HepG2 (cell line): ENCODE results near the gene YWHAE. TPM values are rescaled to one million over a fixed set of nuclear protein-coding genes. Genes with fewer than 3 reads are reported as not detected.

ENCODE experiments used
- CREB1 ChIP-seq, 2 experiments: fragments of 450-650 bp in 1 of 2; IDR thresholded peaks; 2 replicates each; pipeline ENCODE4 v1.6.1; 2016 to 2017; ENCODE audit warnings: control low read depth in 1 of 2, mild to moderate bottlenecking in 1 of 2, missing compliant biosample characterization in 1 of 2, missing genetic modification characterization in 1 of 2
- DBP ChIP-seq: sonication (generic); formaldehyde crosslinking; IDR thresholded peaks from 2 replicates; pipeline ENCODE4 v1.4.0; 2020; ENCODE audit warnings: missing genetic modification reagents; ENCODE audit errors: not compliant biosample characterization
- DMAP1 ChIP-seq: IDR thresholded peaks from 2 replicates; pipeline ENCODE4 v1.6.1; 2016
- ERF ChIP-seq: IDR thresholded peaks from 2 replicates; pipeline ENCODE4 v1.6.1; 2018; ENCODE audit warnings: missing biosample characterization, missing genetic modification reagents
- GABPA ChIP-seq, 2 experiments: IDR thresholded peaks; 2 replicates each; pipeline ENCODE4 v1.6.1; 2011 to 2016; ENCODE audit warnings: low read depth in 2 of 2, low read length in 1 of 2, missing biosample characterization in 1 of 2, missing genetic modification characterization in 1 of 2
- HNF1B ChIP-seq: sonication (generic); formaldehyde crosslinking; IDR thresholded peaks from 2 replicates; pipeline ENCODE4 v1.5.1; 2020; ENCODE audit warnings: mild to moderate bottlenecking, moderate library complexity, missing genetic modification reagents
- HNF4G ChIP-seq, 2 experiments: sonication (generic) in 1 of 2; formaldehyde crosslinking in 1 of 2; IDR thresholded peaks; 2 replicates each; pipeline versions ENCODE4 v1.4.0 to v1.6.1; 2011 to 2020; ENCODE audit warnings: borderline replicate concordance in 2 of 2, low read depth in 2 of 2, mild to moderate bottlenecking in 2 of 2, low read length in 1 of 2, missing genetic modification reagents in 1 of 2, moderate library complexity in 1 of 2
- IRF2 ChIP-seq: IDR thresholded peaks from 2 replicates; pipeline ENCODE4 v1.6.1; 2018; ENCODE audit warnings: missing genetic modification reagents, missing compliant biosample characterization
- JUND ChIP-seq: sonication (generic); formaldehyde crosslinking; IDR thresholded peaks from 2 replicates; pipeline ENCODE4 v1.8.0; 2022; ENCODE audit warnings: mild to moderate bottlenecking, missing genetic modification reagents
- MIXL1 ChIP-seq: IDR thresholded peaks from 2 replicates; pipeline ENCODE4 v1.6.1; 2016
- NFYC ChIP-seq: IDR thresholded peaks from 2 replicates; pipeline ENCODE4 v1.6.1; 2016; ENCODE audit warnings: missing genetic modification reagents, missing compliant biosample characterization
- PHF5A ChIP-seq: IDR thresholded peaks from one replicate; pipeline ENCODE4 v1.6.1; 2018; ENCODE audit warnings: low read depth, missing genetic modification reagents; ENCODE audit not compliant: unreplicated experiment
- SALL1 ChIP-seq: sonication (generic); formaldehyde crosslinking; IDR thresholded peaks from 2 replicates; pipeline ENCODE4 v1.8.0; 2022; ENCODE audit warnings: mild to moderate bottlenecking, missing genetic modification reagents
- THRA ChIP-seq: sonication (generic); formaldehyde crosslinking; IDR thresholded peaks from 2 replicates; pipeline ENCODE4 v1.4.0; 2020; ENCODE audit warnings: missing genetic modification reagents, borderline replicate concordance
- ZNF501 ChIP-seq: sonication (generic); formaldehyde crosslinking; IDR thresholded peaks from 2 replicates; pipeline ENCODE4 v1.5.1; 2020; ENCODE audit warnings: mild to moderate bottlenecking, moderate library complexity, missing genetic modification reagents
- ZNF629 ChIP-seq: sonication (generic); formaldehyde crosslinking; conservative IDR thresholded peaks from 2 replicates; pipeline ENCODE4 v1.5.0; 2020; ENCODE audit warnings: missing genetic modification reagents
- ZNF644 ChIP-seq: IDR thresholded peaks from 2 replicates; pipeline ENCODE4 v1.6.1; 2016; ENCODE audit warnings: low read depth
- ZNF879 ChIP-seq: sonication (generic); formaldehyde crosslinking; IDR thresholded peaks from 2 replicates; pipeline ENCODE4 v1.8.1; 2023; ENCODE audit warnings: missing genetic modification reagents
- polyA plus RNA-seq, 8 experiments: library from polyadenylated mRNA; depleted of rRNA in 3 of 8; stranded (reverse) in 7 of 8; unstranded in 1 of 8; fragments of >200 nt; fragmentation: Illumina TruSeq in 4 of 8; extraction: Trizol in 4 of 8; gene quantifications; 2 replicates each; pipeline versions ENCODE4 v1.2.1 to v1.2.3, GENCODE V29; 2011 to 2016; ENCODE audit warnings: low read depth in 4 of 8, missing spikeins in 1 of 8, mixed read lengths in 1 of 8; ENCODE audit not compliant: insufficient read depth in 1 of 8
- total RNA-seq, 5 experiments: library from RNA; depleted of rRNA; stranded (reverse); fragments of >200 nt; fragmentation: Illumina TruSeq; extraction: Trizol; gene quantifications; 2 replicates each; pipeline ENCODE4 v1.2.3, GENCODE V29; 2016; ENCODE audit warnings: low read depth in 1 of 5
- TF ChIP-seq, protein P1 (sequence below): IDR thresholded peaks from 2 replicates; pipeline ENCODE4 v1.6.1; 2016
- TF ChIP-seq, protein P2 (sequence below): IDR thresholded peaks from 2 replicates; pipeline ENCODE4 v1.4.0; 2020; ENCODE audit warnings: mild to moderate bottlenecking, missing genetic modification reagents

Gene YWHAE
- total and polyA plus RNA-seq, 2 of the 13 experiments (the other 11 are each of a cell fraction or from before 2014, with no cell fraction given), result 256 to 335 TPM

DNA sequence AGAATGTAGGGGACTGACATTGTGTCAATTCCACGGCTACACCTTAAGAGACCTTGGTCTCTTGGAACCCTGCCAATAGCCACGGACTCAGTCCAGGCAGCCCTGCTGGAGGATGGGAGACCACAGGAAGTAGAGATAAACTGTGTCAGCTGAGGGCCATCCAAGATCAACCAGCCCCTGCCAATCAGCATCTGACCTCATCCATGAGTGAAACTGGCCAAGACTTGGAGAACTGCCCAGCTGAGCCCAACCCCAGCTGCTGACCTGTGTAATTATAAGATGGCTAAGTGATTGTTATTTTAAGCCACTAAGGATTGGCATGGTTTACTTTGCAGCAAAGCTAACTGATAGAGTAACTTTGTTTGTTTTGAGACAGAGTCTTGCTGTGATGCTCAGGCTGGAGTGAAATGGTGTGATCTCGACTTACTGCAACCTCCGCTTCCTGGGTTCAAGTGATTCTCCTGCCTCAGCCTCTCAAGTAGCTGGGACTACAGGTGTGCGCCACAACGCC lies 13.3 kb upstream of the YWHAE start (continued):
- TF ChIP-seq, protein P1, sequence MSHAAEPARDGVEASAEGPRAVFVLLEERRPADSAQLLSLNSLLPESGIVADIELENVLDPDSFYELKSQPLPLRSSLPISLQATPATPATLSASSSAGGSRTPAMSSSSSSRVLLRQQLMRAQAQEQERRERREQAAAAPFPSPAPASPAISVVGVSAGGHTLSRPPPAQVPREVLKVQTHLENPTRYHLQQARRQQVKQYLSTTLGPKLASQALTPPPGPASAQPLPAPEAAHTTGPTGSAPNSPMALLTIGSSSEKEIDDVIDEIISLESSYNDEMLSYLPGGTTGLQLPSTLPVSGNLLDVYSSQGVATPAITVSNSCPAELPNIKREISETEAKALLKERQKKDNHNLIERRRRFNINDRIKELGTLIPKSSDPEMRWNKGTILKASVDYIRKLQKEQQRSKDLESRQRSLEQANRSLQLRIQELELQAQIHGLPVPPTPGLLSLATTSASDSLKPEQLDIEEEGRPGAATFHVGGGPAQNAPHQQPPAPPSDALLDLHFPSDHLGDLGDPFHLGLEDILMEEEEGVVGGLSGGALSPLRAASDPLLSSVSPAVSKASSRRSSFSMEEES (CRISPR knock-in tag), result peak; percentile 60
- TF ChIP-seq JUND (CRISPR knock-in tag) (0 out of 2 replicates have a peak, but pooled peaks have one; percentile 28), HNF4G (IDR thresholded peaks at IDR 0.05; ENCODE audit: borderline replicate concordance, low read depth, low read length) (peak; percentile 30; the same call in 1 of the 2 replicates), HNF4G (CRISPR knock-in tag; IDR thresholded peaks at IDR 0.05; ENCODE audit: borderline replicate concordance, low read depth) (peak; percentile 36; the same call in 1 of the 2 replicates), SALL1 (CRISPR knock-in tag) (peak; percentile 55), THRA (CRISPR knock-in tag) (0 out of 2 replicates have a peak, but pooled peaks have one; percentile 57), MIXL1 (peak; percentile 78; the same call in 1 of the 2 replicates), ERF (CRISPR knock-in tag) (peak; percentile 38; the same call in 1 of the 2 replicates), HNF1B (0 out of 2 replicates have a peak, but pooled peaks have one; percentile 19), DMAP1 (CRISPR knock-in tag) (peak; percentile 36; the same call in 1 of the 2 replicates), ZNF629 (CRISPR knock-in tag) (peak; percentile 40), NFYC (0 out of 2 replicates have a peak, but pooled peaks have one; percentile 33), ZNF644 (CRISPR knock-in tag) (peak; percentile 60; the same call in 1 of the 2 replicates), ZNF501 (CRISPR knock-in tag) (no peak; the same call in 1 of the 2 replicates), PHF5A (CRISPR knock-in tag) (peak; percentile 56), IRF2 (CRISPR knock-in tag) (0 out of 2 replicates have a peak, but pooled peaks have one; percentile 18), DBP (CRISPR knock-in tag) (no peak), CREB1 (IDR thresholded peaks at IDR 0.05) (no peak), CREB1 (CRISPR knock-in tag; IDR thresholded peaks at IDR 0.05) (peak; percentile 70), GABPA (IDR thresholded peaks at IDR 0.05; ENCODE audit: low read depth, low read length) (no peak), GABPA (CRISPR knock-in tag; IDR thresholded peaks at IDR 0.05; ENCODE audit: low read depth) (peak; percentile 69), ZNF879 (CRISPR knock-in tag) (0 out of 2 replicates have a peak, but pooled peaks have one; percentile 73)
- TF ChIP-seq, protein P2, sequence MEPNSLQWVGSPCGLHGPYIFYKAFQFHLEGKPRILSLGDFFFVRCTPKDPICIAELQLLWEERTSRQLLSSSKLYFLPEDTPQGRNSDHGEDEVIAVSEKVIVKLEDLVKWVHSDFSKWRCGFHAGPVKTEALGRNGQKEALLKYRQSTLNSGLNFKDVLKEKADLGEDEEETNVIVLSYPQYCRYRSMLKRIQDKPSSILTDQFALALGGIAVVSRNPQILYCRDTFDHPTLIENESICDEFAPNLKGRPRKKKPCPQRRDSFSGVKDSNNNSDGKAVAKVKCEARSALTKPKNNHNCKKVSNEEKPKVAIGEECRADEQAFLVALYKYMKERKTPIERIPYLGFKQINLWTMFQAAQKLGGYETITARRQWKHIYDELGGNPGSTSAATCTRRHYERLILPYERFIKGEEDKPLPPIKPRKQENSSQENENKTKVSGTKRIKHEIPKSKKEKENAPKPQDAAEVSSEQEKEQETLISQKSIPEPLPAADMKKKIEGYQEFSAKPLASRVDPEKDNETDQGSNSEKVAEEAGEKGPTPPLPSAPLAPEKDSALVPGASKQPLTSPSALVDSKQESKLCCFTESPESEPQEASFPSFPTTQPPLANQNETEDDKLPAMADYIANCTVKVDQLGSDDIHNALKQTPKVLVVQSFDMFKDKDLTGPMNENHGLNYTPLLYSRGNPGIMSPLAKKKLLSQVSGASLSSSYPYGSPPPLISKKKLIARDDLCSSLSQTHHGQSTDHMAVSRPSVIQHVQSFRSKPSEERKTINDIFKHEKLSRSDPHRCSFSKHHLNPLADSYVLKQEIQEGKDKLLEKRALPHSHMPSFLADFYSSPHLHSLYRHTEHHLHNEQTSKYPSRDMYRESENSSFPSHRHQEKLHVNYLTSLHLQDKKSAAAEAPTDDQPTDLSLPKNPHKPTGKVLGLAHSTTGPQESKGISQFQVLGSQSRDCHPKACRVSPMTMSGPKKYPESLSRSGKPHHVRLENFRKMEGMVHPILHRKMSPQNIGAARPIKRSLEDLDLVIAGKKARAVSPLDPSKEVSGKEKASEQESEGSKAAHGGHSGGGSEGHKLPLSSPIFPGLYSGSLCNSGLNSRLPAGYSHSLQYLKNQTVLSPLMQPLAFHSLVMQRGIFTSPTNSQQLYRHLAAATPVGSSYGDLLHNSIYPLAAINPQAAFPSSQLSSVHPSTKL (CRISPR knock-in tag), result peak; percentile 40
